ENCODE data around the gene ADSS2. TPM values are rescaled to one million over a fixed set of nuclear protein-coding genes. Genes with fewer than 3 reads are reported as not detected.
A peak's percentile ranks its signal among the peaks of the same experiment; 100 is the strongest.

The ADSS2 gene
- total and polyA plus RNA-seq, 7 donors: 23.8 to 42.0 (median 30.0) TPM

DNA sequence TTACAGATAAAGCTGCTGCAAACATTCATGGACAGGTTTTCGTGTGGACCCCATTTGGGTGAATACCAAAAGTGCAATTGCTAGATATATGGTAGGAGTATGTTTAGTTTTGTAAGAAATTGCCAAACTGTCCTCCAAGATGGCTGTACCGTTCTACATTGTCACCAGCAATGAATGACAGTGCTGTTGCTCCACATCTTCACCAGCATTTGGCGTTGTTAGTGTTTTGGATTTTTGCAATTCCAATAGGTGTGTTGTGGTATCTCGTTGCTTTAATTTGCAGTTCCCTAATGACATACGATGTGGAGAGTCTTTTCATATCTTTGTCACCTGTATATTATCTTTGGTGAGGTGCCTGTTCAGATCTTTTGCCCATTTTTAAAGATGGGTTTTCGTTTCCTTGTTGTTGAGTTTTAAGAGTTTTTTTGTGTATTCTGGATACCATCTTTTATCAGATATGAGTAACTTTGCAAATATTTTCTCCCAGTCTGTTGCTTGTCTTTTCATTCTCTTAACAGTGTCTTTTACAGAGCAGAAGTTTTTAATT is 21.4 kb upstream of the ADSS2 start:
- no peaks in the 10 kb centered on the region for H3K4me1 ChIP-seq
- H3K27ac ChIP-seq: no peak overlapping the region
- no peaks in the 10 kb centered on the region for H3K36me3 ChIP-seq
- intact Hi-C loops (cut with DNase I): no loop called here
- no peaks in the 10 kb centered on the region for H3K27me3 ChIP-seq
- no peaks in the 10 kb centered on the region for H3K9me3 ChIP-seq
- no peak for DNase-seq
- TF ChIP-seq POLR2AphosphoS5 (IDR thresholded peaks at IDR 0.05) (no peak), POLR2A (IDR thresholded peaks at IDR 0.05) (no peak), EP300 (IDR thresholded peaks at IDR 0.05) (no peak)
- TF ChIP-seq, protein P1, sequence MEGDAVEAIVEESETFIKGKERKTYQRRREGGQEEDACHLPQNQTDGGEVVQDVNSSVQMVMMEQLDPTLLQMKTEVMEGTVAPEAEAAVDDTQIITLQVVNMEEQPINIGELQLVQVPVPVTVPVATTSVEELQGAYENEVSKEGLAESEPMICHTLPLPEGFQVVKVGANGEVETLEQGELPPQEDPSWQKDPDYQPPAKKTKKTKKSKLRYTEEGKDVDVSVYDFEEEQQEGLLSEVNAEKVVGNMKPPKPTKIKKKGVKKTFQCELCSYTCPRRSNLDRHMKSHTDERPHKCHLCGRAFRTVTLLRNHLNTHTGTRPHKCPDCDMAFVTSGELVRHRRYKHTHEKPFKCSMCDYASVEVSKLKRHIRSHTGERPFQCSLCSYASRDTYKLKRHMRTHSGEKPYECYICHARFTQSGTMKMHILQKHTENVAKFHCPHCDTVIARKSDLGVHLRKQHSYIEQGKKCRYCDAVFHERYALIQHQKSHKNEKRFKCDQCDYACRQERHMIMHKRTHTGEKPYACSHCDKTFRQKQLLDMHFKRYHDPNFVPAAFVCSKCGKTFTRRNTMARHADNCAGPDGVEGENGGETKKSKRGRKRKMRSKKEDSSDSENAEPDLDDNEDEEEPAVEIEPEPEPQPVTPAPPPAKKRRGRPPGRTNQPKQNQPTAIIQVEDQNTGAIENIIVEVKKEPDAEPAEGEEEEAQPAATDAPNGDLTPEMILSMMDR (IDR thresholded peaks at IDR 0.05): no peak
- no peak overlapping the region for H3K4me3 ChIP-seq
- 92 to 94% methylated on average over 6 of the region's 6 CpGs for WGBS, 2 donors

DNA sequence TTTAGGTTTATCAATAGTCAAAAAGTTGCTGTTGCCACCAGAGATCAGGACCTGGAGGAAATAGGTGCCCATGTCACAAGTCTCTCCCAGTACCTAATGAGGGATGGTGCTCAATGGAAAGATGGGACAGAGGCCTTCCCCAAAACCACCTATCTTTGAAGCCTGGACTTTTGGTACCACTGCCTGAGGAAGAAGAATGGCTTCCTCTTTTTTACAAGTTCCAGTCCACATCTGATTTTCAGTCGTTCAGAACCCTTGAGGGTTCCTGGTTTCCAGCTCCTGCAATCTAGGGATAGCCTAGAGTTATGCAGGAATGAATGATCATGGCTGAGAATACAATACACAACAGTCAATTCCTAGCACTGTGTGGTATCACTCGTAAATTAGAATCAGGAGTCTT is 15.0 kb upstream of the ADSS2 start:
- no peaks in the 10 kb centered on the region for H3K27me3 ChIP-seq
- WGBS, 2 donors: 81 to 89% methylated on average over 2 of the region's 2 CpGs
- H3K9me3 ChIP-seq: no peaks in the 10 kb centered on the region
- DNase-seq: no peak
- H3K36me3 ChIP-seq: no peaks in the 10 kb centered on the region
- no peak overlapping the region for H3K4me3 ChIP-seq
- H3K27ac ChIP-seq: no peak overlapping the region
- intact Hi-C loops (cut with DNase I): no loop called here
- peaks cover 0 to 1% (median 0%) of the 10 kb centered on the region in 4 donors for H3K4me1 ChIP-seq
- TF ChIP-seq EP300 (IDR thresholded peaks at IDR 0.05): no peak
- TF ChIP-seq POLR2A (IDR thresholded peaks at IDR 0.05): no peak
- TF ChIP-seq, protein P1 (IDR thresholded peaks at IDR 0.05): no peak
- TF ChIP-seq POLR2AphosphoS5 (IDR thresholded peaks at IDR 0.05): no peak

DNA sequence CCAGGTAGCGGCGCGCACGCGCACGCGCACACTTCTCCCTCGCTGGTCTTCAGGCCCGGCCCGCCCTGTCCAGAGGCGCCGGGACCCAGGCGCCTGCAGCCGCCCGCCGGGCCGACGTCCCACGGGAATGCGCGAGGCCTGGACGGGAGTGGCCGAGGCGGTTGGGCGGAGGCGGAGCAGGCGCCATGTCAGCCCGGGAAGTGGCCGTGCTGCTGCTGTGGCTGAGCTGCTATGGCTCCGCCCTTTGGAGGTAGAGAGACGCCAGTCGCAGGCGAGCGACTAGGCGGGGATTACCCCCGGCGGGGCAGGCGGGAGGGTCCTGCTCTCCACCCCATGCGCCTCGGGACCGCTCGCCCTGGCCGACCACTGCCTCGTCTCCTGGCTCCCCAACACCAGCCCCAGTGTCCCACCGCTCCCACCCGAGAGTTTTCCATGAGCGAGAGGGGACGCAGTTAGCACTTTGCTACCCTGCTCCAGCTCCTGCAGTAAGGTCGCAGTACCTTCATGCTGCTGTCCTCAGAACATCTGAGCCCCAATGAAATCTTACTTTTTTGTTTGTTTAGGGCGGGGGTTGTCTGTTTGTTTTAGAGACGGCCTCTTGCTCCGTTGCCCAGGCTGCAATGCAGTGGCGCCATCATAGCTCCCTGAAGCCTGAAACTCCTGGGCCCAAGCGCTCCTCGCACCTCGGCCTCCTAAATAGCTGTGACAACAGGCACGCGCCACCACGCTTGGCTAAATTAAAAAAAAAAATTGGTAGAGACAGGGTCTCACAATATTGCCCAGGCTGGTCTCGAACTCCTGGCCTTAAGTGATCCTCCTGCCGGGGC is 9.7 kb upstream of the ADSS2 start, which contains the start of gene CATSPERE:
Gene CATSPERE (plus strand): TSS at position 29 of the 827 bp plus-strand sequence. CDS start 157 bp downstream, at position 186.
- Histone ChIP-seq H3K4me3 (peak within 1 kb of the TSS; percentile 39 to 66 (median 62)), H3K9me3 (no peaks in the 10 kb centered on the region), H3K36me3 (no peaks in the 10 kb centered on the region), H3K27ac (peak within 1 kb of the TSS; percentile 88 to 90 (median 88)), H3K4me1 (peaks cover 0 to 14% (median 6%) of the 10 kb centered on the region in 4 donors), H3K27me3 (no peaks in the 10 kb centered on the region)
- intact Hi-C loops (cut with DNase I): no loop called here
- peak; percentile 93 for DNase-seq
- WGBS, 2 donors: 13 to 16% methylated on average over 61 of the region's 61 CpGs
- peak; percentile 31 to 60 for TF ChIP-seq POLR2A (IDR thresholded peaks at IDR 0.05)
- TF ChIP-seq, protein P1 (IDR thresholded peaks at IDR 0.05): no peak
- peak; percentile 16 to 68 (median 60) for TF ChIP-seq POLR2AphosphoS5 (IDR thresholded peaks at IDR 0.05)
- no peak for TF ChIP-seq EP300 (IDR thresholded peaks at IDR 0.05)

DNA sequence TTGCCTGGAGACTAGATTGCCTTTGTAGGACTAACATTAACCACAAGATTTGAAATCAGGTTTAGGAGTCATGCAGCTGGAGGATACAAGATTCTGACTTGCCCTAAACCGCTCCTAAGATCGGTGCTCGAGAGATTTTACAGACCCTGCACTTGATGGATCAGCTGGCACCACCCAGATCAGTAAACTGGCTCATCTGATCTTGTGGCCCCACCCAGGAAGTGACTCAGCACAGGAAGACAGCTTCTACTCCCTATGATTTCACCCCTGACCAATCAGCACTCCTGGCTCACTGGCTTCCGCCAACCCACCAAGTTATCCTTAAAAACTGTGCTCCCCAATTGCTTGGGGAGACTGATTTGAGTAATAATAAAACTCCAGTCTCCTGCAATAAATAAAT is 8.5 kb upstream of the ADSS2 start:
- TF ChIP-seq, protein P1 (IDR thresholded peaks at IDR 0.05): no peak
- TF ChIP-seq EP300 (IDR thresholded peaks at IDR 0.05): no peak
- no peak for TF ChIP-seq POLR2AphosphoS5 (IDR thresholded peaks at IDR 0.05)
- TF ChIP-seq POLR2A (IDR thresholded peaks at IDR 0.05): no peak
- intact Hi-C loops (cut with DNase I): no loop called here
- no peaks in the 10 kb centered on the region for H3K27me3 ChIP-seq
- WGBS, 2 donors: 84 to 91% methylated on average over 4 of the region's 4 CpGs
- no peaks in the 10 kb centered on the region for H3K36me3 ChIP-seq
- no peaks in the 10 kb centered on the region for H3K9me3 ChIP-seq
- no peak overlapping the region for H3K4me3 ChIP-seq
- DNase-seq: no peak
- H3K4me1 ChIP-seq: peaks cover 0 to 14% (median 6%) of the 10 kb centered on the region in 4 donors
- peak overlapping the region in 2 of 4 donors; percentile 88 for H3K27ac ChIP-seq
